ENCODE results near the gene TTC7B.

The TTC7B gene

GRCh38 chr14:90740946-90741681 lies 75.1 kb downstream of the TTC7B start:
- no peak for DNase-seq (ENCODE audit: low spot score)

GRCh38 chr14:90740081-90740480 lies 76.1 kb downstream of the TTC7B start:
- DNase-seq (ENCODE audit: low spot score), result no peak

GRCh38 chr14:90739318-90740068 lies 76.7 kb downstream of the TTC7B start:
- no peak for DNase-seq (ENCODE audit: low spot score)

DNA sequence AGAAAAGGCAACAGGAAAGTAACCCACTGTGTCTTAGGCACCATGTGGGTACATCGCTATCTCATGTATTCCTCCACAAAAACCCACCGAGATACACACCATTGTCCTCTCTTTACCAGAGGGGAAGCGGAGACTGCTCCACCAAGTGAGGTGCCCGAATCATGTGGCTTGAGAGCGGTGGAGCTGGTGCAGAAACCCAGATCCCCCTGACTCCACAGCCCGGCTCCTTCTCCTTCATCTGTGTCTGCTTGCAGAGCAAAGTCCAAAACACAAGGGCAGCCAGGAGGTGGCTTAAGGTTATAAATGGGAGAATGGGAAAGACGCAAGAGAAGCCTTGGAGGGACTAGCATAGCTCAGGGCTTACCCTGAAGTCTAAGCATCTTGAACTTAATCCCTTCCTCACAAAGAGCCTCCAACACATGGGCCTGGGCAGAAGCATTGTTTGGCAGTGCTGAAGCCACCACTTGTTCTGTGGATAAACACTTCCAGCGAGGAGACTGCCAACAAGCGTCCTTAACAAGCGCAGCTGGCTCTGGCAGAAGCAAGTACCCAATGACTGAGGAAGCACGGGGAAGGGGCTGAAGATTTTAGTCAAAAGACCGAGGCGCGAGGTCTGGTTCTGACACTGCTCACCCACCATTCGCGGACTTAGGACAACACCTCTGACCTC lies 83.0 kb downstream of the TTC7B start:
- no peak for DNase-seq (ENCODE audit: low spot score)

- no peak for DNase-seq (ENCODE audit: low spot score)
These were observed 83.5 kb downstream of the TTC7B start for GRCh38 chr14:90732718-90733117.

DNA sequence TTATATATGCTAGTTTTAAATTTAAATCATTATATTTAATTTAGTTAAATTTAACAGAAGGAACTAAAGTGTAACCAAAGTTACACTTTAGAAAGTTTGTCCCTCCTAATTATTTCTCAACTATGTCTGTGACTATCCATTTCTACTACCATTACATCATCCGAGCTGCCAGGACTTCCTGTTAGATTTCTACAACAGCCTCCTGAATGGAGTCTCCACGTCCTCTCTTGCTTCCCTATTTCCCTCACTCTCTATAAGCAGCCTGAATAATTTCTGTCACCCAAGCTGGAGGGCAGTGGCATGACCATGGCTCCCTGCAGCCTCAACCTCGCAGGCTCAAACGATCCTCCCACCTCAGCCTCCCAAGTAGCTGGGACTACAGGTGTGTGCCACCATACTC lies 84.1 kb downstream of the TTC7B start:
- DNase-seq (ENCODE audit: low spot score), result no peak

GRCh38 chr14:90731487-90731886 lies 84.7 kb downstream of the TTC7B start:
- no peak for DNase-seq (ENCODE audit: low spot score)

GRCh38 chr14:90730206-90730766 lies 85.9 kb downstream of the TTC7B start:
- no peak for DNase-seq (ENCODE audit: low spot score)

GRCh38 chr14:90728951-90729350 lies 87.3 kb downstream of the TTC7B start:
- no peak for DNase-seq (ENCODE audit: low spot score)

DNA sequence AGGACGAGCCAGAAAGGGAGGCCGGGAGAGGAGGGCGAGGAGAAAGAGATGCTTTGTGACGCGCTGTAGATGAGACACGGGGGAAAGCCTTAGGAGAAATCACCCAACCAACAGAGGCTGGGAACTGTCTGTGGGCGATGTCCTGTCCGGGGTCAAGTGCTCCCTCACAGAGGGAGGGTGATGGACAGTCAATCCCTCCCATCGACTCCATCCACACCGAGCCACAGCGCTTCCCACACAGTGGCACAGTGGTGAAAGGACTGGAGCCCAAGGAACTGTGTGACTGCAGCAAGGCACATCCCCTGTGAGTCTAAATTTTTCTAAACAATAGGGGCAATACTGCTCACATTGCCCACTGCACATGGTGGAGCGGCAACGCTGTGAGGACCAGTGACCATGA lies 89.1 kb downstream of the TTC7B start:
- no peak for DNase-seq (ENCODE audit: low spot score)

DNA sequence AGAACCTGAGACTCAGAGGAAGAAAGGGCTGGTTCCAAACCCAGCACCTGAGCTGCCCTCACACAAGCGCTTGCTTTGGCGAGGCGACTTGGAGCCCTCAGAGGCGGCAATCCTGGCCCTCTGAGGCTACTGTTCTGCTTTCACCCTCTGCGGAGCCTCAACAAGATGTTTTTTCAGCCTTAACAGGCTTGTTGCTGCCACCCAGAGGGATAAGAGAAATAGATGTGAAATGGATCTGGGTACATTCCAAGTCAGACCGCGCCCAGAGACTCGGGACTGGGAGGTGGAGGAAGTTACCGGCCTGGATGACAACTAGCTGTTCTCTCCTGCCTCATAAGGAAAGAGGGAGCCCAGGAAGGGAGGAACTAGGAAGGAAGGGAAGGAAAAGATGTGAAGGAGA lies 89.6 kb downstream of the TTC7B start:
- peak; percentile 32 for DNase-seq (ENCODE audit: low spot score)

DNA sequence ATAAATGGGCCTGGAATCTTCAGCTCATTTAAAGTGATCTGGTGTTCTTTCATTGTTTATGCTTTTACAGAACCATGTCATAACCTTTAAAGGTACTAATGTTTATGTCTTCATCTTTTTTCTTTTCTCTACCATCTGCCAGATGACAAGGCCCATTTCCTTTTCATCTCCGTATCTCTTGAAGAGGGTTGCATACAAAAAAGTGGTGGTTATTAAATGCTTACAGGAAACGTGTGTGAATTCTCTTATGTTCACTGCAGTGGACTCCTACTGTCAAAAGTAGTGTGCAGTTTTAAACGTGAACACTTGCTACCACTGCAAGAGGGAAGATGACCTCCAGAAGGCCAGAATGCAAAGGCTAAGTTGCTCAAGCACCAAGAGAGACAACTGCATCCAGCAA lies 91.4 kb downstream of the TTC7B start:
- DNase-seq (ENCODE audit: low spot score), result no peak

DNA sequence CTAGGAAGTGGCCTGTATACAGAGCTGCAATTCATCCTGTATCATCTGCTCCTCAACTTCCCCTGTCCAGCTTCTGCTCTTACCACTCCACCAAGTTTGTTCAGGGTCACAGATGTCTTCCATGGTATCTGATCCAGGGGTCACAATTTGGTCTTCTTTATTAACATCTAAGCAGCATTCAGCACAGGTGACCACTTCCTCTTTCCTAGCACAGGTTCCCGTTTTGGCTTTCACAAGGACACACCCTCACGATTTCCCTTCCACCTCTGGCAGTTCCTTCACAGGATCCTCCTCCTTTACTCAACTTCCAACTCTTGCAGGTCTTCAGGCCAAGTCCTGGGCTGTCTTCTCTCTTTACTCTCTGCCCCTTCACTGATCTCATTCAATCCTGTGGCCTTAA lies 93.6 kb downstream of the TTC7B start:
- DNase-seq (ENCODE audit: low spot score), result no peak

DNA sequence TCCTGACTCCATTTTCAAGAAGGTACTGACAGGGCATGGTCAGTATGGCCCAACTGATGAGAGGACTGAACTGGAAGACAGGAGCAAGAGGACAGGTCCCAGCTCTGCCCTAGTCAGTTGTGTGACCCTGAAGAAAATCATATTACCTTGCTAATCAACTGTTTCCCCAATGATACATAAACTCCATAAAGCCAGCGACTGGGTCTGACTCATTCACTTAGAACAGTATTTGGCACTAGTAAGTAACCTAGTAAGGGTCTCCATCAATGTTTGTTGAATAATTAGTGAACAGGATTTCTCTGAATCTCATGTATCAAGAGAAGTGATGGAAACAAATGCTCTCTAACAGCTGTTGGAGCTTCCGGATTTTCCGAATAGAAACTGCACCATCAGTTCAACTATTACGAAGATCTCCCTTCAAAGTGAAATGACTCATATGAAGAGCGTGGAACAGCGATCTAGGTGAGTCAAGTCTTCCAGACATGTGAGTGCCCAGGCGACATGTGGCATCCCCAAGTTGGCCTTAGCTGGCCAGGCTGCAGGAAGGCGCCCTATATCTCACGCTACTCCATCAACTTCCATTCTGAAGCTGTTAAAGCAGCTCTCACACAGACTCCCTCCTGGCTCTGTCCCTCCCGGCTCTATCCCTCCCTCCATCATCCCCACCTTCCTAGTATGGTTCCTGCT lies 94.5 kb downstream of the TTC7B start:
- DNase-seq (ENCODE audit: low spot score), result peak; percentile 25

GRCh38 chr14:90720832-90721231 lies 95.4 kb downstream of the TTC7B start:
- no peak for DNase-seq (ENCODE audit: low spot score)

DNA sequence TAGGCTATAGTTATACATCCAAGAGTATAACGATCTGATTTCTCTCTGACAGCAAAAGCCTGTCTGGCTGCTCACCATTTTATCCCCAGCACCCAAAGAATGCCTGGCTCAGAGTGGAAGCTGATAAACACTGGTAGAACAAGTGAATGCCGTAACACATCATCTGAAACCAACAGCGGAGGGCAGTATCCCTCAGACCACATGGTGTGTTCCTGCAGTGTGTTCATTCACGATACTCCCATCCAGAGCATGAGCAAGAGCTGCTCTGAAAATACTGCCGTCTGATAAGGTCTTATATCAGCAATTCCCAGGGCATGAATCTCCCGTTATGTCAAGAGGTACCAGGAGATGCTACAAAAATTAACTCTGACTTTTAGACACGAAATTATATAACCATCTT lies 95.9 kb downstream of the TTC7B start:
- peak; percentile 11 for DNase-seq (ENCODE audit: low spot score)

DNA sequence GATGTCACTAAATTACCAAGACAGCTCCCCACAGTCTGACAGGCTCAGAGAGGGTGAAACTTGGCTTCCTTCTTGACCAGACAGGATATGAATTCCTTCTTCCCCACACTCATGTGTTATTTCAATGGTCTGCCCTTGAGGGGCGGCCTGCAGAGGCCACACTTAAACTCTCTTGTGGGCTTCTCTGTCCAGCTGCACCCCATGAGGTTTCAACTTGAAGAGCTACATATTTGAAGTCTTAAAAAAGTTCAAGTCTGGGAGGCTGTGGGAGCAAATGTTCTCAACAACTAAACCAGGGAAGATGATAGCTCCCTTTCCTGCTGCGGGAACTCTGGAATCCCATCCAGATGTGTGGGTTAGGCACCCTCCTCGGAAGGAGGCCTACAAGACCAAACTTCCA lies 98.3 kb downstream of the TTC7B start:
- no peak for DNase-seq (ENCODE audit: low spot score)

GRCh38 chr14:90715993-90716392 lies 100.2 kb downstream of the TTC7B start:
- DNase-seq (ENCODE audit: low spot score), result no peak

DNA sequence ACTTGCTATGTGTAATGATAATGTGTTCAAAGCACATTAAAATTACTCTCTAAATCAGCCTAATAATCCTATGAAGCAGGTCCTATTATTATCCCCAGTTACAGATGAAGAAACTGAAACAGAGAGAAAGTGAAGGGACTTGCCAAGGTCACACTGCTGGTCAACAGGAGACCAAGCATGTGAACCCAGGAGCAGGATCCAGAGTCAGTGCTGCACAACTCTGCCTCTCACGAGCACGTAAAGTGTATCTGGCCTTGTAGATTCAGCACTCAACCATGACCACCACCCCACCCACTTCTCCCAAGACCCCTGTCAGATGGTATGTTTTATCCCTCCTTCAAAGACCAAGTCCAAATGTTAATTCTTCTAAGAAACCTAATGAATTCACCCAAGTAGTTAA lies 100.7 kb downstream of the TTC7B start:
- DNase-seq (ENCODE audit: low spot score), result no peak

DNA sequence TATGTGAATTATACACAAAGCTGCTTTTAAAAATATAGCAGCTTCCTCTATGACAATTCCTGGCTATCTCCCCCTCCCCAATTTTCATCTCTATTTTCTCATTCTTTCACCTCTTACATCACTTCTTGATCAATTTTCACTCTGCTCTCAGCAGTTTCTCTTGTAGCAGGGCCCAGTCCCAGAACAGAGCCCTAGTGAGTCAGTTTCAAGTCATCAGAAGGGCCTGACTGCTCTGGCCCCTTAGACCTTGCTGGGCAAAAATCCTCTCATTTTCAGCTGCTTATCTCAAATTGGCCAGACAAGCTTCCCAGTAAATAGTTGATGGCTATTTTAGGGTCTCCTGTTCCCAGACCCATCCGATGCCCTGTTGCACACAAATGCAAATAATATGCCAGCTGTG lies 101.4 kb downstream of the TTC7B start:
- no peak for DNase-seq (ENCODE audit: low spot score)

- no peak for DNase-seq (ENCODE audit: low spot score)
These were observed 111.4 kb downstream of the TTC7B start for GRCh38 chr14:90704738-90705392.
